Spleen (tissue), 7 donors: ENCODE data around the gene ZC3H8.

Source experiments
- POLR2A ChIP-seq, 3 donors: fragments of 450-650 bp; IDR thresholded peaks; one replicate each; pipeline ENCODE4 v1.5.1; 2017; ENCODE audit warnings: antibody characterized with exemption in 3 of 3, mild to moderate bottlenecking in 1 of 3
- TF ChIP-seq, protein P1 (sequence below), 11 experiments: fragments of 200-600 bp in 7 of 11; fragments of 450-650 bp in 4 of 11; sonication (generic) in 4 of 11; IDR thresholded peaks in 8 of 11; conservative IDR thresholded peaks in 3 of 11; 1 replicate in 7 of 11; 2 replicates in 4 of 11; pipeline versions ENCODE4 v1.4.0 to v1.8.0; 2016 to 2021; ENCODE audit warnings: antibody characterized with exemption in 11 of 11, inconsistent platforms in 4 of 11, mild to moderate bottlenecking in 1 of 11
- donor health status: DM: no; HTN: no; CAD: no; lungs with moderate emphysema.
- donor health status: DM: no; HTN: no; CAD: no.
- donor health status: DM: no; HTN: no; CAD: no.

DNA sequence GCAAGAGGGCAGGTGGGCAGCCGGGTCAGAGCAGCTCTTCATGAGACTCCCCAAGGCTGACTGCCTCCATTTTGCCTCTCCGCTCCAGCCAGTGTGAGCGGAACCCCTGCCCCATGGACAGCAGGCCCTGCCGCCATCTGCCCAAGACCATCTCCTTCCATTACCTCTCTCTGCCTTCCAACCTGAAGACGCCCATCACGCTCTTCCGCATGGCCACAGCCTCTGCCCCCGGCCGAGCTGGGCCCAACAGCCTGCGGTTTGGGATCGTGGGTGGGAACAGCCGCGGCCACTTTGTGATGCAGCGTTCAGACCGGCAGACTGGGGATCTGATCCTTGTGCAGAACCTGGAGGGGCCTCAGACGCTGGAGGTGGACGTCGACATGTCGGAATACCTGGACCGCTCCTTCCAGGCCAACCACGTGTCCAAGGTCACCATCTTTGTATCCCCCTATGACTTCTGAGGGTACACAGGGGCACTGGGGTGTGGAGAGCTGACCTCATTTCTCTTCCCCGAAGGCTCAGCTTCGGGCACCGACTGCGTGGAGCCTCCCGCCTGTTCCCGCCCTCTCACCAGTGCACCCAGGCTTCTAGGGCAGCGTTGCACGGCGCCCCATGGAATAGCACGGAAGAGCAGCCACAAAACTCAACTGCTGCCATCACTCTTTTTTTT is 67.7 kb downstream of the ZC3H8 start:
- TF ChIP-seq, protein P1, sequence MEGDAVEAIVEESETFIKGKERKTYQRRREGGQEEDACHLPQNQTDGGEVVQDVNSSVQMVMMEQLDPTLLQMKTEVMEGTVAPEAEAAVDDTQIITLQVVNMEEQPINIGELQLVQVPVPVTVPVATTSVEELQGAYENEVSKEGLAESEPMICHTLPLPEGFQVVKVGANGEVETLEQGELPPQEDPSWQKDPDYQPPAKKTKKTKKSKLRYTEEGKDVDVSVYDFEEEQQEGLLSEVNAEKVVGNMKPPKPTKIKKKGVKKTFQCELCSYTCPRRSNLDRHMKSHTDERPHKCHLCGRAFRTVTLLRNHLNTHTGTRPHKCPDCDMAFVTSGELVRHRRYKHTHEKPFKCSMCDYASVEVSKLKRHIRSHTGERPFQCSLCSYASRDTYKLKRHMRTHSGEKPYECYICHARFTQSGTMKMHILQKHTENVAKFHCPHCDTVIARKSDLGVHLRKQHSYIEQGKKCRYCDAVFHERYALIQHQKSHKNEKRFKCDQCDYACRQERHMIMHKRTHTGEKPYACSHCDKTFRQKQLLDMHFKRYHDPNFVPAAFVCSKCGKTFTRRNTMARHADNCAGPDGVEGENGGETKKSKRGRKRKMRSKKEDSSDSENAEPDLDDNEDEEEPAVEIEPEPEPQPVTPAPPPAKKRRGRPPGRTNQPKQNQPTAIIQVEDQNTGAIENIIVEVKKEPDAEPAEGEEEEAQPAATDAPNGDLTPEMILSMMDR (IDR thresholded peaks at IDR 0.05 in 8 of 11, conservative IDR thresholded peaks at IDR 0.05 in 3 of 11): no peak
- TF ChIP-seq POLR2A (IDR thresholded peaks at IDR 0.05): no peak
